Activated CD4-positive, alpha-beta T cell treated with anti-CD3 and anti-CD28 coated beads, Interleukin-10, Interleukin-2, amounts not matched to agents 100 ng/mL and 50 ng/mL, durations not matched to agents 16 hours and 8 hours (primary cell): ENCODE results near the gene ANAPC5.
"Not testable (repeated sequence)": the region's sequence is repeated elsewhere in the genome, so short reads cannot be mapped to it uniquely, and the experiment has no call there.

Experiments used
- DNase-seq: peaks from one replicate; pipeline ENCODE4 v3.0.0-alpha.2; 2020

The ANAPC5 gene

DNA sequence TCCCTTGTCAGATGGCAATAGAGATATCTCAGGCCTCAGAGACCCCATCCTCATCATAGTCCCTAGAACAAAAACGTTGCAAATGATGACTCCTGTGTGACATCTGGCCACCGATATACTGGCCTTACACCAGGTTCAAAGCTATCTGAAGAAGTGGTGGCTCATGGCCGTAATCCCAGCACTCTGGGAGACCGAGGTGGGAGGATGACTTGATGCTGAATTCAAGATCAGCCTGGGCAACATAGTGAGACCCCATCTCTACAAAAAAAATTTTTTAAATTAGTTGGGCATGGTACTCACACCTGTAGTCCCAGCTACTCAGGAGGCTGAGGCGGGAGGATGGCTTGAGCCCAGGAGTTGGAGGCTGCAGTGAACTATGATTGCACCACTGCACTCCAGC, 68.8 kb downstream of the ANAPC5 start:
- no peak for DNase-seq

GRCh38 chr12:121282910-121283309, 69.3 kb downstream of the ANAPC5 start:
- DNase-seq: not testable (repeated sequence)

DNA sequence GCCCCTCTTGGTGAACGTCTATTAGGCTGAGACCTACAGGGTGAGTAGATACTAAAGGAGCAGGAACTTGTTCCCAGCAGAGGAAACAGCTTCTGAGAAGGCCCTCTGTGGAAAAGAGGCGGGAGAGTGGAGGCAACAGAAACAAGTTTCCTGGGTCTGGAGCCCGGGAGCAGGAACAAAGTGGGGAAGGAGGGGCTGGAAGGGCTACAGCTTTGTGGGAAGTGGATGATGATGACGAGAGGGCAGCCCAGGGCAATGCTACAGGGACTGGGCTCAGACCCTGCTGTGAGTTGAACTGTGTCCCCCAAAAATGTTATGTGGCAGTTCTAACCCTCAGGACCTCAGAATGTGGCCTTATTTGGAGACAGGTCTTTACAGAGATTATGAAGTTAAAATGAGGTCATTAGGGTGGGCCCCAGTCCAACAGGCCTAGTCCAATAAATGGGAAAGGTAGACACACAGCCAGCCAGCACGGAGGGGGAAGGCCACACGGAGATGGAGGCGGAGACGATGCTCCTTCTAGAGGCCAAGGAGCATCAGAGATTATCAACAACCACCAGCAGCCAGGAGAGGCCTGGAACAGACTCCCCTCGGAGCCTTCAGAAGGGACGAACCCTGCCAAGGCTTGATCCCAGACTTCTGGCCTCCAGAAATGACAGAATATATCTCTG, 70.0 kb downstream of the ANAPC5 start:
- no peak for DNase-seq

GRCh38 chr12:121281116-121281515, 71.1 kb downstream of the ANAPC5 start:
- DNase-seq: not testable (repeated sequence)

GRCh38 chr12:121280531-121280930, 71.7 kb downstream of the ANAPC5 start:
- not testable (repeated sequence) for DNase-seq

DNA sequence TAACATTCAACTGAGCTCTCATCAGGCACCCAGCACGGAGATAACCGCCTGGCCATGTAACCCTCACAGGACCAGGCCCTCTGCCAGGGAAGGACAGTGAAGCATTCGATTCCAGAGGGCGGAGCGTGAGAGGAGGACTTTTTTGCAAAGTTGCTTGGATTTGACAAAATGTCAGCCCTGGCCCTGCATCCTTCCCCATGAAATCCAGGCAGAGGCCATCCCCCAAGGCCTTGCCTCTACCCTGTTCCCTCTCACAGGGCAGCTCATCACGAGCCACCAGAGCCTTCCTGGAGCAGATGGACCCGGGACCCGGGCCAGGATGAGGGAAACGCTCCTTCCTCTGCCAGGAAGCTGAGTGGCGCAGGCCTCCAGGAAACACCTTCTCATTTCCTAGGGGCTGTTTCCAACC, 72.7 kb downstream of the ANAPC5 start:
- DNase-seq: no peak

DNA sequence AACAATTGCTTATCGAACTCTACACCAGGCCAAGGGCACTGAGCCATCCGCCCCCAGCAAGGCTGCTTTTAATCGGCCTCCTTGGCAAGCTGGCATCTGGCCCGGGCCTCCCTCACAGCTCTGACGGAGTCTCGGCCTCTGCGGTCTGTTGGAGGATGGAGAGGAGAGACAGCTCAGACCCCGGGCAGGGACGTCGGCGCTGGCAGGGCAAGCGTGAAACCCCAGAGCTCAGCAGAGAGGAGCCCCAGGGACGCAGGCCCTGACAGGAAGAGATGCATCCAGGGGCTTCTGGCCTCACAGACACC, 73.2 kb downstream of the ANAPC5 start:
- DNase-seq: no peak

- DNase-seq: no peak
Measured at GRCh38 chr12:121278169-121279070, 73.8 kb downstream of the ANAPC5 start.

- no peak for DNase-seq
Measured at GRCh38 chr12:121277374-121277759, 74.8 kb downstream of the ANAPC5 start.

GRCh38 chr12:121274036-121274763, 78.0 kb downstream of the ANAPC5 start:
- no peak for DNase-seq

DNA sequence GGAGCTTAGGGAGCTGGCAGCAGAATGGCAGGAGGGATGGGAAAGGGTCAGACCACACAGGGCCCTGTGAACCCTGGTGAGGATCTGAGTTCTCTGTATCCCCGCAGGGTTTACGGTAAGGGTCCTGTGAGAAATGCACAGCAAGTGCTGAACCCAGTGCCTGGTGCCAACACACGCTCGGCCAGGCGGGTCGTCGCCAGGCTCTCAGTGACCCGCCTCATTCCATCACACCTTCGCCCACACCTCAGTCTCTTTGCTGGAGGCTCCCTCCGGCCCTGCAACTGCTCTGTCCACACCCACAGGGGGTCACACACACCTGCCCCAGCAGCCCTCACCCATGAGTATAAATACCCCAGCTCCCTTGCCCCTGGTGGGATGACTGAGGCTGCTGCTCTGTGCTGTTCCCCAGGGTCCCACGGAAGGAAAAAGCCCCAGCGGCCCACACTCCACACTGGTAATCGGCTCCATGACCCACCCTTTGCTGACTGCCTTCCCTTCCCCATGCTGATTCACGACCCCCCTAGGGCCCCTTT, 78.8 kb downstream of the ANAPC5 start:
- no peak for DNase-seq

DNA sequence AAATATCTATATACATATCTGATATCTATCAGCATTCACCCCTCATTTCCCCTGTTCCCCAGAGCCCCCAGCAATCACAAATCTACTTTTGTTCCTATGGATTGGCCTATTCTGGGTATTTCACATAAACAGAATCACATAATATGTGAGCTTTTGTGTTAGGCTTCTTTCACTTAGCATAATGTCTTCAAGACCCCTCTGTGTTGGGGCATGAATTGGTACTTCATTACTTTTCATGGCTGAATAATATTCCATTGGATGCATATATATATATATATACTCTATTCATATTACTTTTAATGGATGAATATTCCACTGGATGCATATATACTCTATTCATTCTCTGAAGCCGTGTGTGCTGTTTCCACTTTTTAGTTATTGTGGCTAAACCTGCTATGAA, 84.4 kb downstream of the ANAPC5 start:
- DNase-seq: no peak

DNA sequence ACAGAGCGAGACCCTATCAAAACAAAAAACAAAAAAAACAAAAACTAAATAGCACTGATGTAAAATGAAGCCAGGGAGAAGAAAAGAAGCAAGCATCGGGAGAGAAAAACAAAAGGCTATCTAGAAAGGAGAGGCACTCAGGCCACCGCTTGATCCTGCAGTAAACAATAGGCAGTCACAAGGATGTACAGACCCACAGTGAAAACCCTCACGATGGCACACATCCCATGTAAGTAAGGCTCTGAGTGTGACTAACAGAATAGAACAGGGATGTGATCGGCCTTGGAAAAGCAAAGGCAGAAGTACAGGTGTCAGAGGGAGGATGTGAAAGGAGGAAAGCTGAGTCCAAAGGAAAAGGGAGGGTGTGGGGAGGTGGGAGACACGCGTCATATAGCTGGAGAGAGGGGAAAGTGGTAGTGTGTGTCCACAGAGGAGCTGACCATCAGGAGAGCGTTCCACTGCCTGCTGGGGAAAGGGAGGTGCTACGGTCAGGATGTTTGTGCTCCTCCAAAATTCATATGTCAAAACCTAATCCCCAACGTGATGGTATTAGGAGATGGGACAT, 87.2 kb downstream of the ANAPC5 start:
- DNase-seq: no peak

DNA sequence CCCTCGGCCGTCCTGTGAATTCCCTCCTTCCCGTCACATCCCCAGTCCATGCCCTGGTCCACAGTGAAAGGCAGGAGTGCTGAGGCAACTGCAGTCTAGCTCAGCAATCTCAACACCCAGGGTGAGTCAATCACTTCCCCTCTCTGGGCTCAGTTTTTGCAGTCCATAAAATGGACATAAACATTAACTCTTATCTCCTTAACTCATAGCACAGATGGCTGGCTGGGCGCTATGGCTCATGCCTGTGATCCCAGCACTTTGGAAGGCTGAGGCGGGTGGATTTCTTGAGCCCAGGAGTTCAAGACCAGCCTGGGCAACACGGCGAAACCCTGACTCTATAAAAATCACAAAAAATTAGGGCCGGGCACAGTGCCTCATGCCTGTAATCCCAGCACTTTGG, 88.1 kb downstream of the ANAPC5 start:
- DNase-seq: no peak

DNA sequence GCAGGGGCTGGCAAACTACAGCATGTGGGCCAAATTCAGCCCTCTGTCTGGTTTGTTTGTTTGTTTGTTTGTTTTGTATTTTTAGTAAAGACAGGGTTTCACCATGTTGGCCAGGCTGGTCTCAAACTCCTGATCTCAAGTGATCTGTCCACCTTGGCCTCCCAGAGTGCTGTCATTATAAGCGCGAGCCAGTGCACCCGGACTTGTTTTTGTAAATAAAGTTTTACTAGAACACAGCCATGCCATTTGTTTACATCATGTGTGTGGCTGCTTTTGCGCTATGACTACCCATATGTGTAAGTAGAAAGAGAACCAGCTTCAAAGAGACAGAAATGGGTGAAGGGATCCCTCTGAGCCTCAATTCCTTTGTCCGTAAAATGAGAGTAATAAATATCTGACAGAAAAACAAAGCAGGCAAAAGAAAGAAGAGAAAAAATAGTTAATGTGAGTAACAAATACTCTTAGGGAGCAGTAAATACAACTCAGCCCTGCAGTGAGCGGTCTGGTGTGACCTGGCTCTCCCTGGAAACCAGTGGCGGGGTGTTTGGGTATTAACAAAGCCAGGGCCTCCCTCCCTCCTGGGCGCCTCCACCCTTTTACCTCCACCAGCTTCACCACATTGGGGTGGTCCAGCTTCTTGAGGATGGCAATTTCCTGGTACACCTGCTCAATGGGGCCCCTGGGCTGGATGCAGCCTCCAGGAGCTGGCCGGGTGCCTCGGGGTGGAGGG, 88.8 kb downstream of the ANAPC5 start:
- no peak for DNase-seq

DNA sequence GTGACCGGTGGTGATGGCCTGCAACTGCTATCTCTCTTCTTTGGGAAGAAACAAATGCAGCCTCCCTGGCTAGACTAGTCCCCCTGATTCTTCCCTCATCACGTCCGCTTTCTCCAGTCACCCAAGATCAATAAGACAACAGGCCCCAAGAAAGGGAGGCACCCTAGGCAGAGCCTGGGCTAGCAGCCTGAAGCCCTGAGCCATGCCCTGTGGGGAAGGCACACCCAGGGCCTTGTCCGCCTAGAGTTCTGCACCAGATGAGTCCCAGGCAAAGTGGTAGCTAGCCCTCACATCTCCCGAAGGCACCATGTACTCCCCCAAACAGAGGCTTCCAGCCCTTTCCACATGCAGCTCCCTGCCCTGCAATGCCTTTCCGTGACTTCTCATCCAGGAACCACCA, 90.8 kb downstream of the ANAPC5 start:
- no peak for DNase-seq

DNA sequence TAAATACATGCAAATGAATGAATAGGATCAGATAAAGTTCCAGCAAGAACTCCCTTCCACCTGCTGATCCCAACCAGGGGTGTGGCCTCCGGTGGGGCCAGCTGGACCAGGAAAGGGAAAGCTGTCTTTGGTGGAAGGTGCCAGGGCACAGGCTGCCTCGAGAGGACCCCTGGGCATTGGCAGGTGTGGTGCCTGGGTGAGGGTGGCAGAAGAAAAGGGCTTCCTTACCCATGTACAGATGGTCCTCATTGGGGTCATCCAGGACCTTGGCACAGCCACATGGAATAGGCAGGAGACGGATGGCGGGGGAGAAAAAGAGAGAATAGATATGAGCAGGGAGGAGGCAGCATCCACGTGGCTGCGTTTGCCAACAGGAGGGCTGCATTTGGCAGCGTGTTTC, 92.1 kb downstream of the ANAPC5 start:
- DNase-seq: no peak

GRCh38 chr12:121259074-121259473, 93.1 kb downstream of the ANAPC5 start:
- no peak for DNase-seq
